Endometrial microvascular endothelial cells (primary cell): ENCODE measurements around the gene GCK. TPM values are rescaled to one million over a fixed set of nuclear protein-coding genes. Genes with fewer than 3 reads are reported as not detected.

Source experiments
- in situ Hi-C: cut with HindIII; loops from 2 replicates; pipeline ENCODE4 v1.10.0; 2017; ENCODE audit warnings: low sequenced_read_pairs, low pct_unique_long_range_greater_than_20kb; ENCODE audit errors: inconsistent ontology term
- total RNA-seq: library from RNA; depleted of rRNA; stranded (reverse); fragments of >200 nt; gene quantifications from one replicate; pipeline ENCODE4 v1.2.3, GENCODE V29; 2015; ENCODE audit errors: inconsistent ontology term

GCK gene
- total RNA-seq, 1 donor from 2014 or later: 0.28 TPM

- in situ Hi-C loops: no loop called here
Observed at GRCh38 chr7:44150966-44151941, 38.0 kb downstream of the GCK start.

- in situ Hi-C loops: no loop called here
Observed at GRCh38 chr7:44150466-44150832, 38.8 kb downstream of the GCK start.

GRCh38 chr7:44149571-44150465 is 39.4 kb downstream of the GCK start:
- in situ Hi-C loops: no loop called here

- in situ Hi-C loops: no loop called here
Observed at GRCh38 chr7:44148961-44149536, 40.2 kb downstream of the GCK start.

- in situ Hi-C loops: no loop called here
Observed at GRCh38 chr7:44148166-44148565, 41.1 kb downstream of the GCK start.

GRCh38 chr7:44147026-44147991 is 41.9 kb downstream of the GCK start:
- in situ Hi-C loops: no loop called here

GRCh38 chr7:44145969-44146911 is 43.0 kb downstream of the GCK start:
- in situ Hi-C loops: no loop called here

GRCh38 chr7:44145479-44145968 is 43.7 kb downstream of the GCK start:
- in situ Hi-C loops: no loop called here

GRCh38 chr7:44144968-44145478 is 44.2 kb downstream of the GCK start:
- in situ Hi-C loops: no loop called here

- in situ Hi-C loops: no loop called here
Observed at GRCh38 chr7:44144426-44144967, 44.7 kb downstream of the GCK start.

- in situ Hi-C loops: no loop called here
Observed at GRCh38 chr7:44143646-44144250, 45.5 kb downstream of the GCK start.

GRCh38 chr7:44142028-44142427 is 47.2 kb downstream of the GCK start:
- in situ Hi-C loops: no loop called here

GRCh38 chr7:44141221-44141850 is 47.9 kb downstream of the GCK start, which contains the start of gene MYL7:
Gene MYL7 (minus strand): TSS chr7:44141332. CDS start chr7:44141305, 27 bp downstream.
- in situ Hi-C loops: no loop called here

GRCh38 chr7:44140341-44140740 is 48.9 kb downstream of the GCK start:
- in situ Hi-C loops: no loop called here

- in situ Hi-C loops: no loop called here
Observed at GRCh38 chr7:44139311-44140010, 49.8 kb downstream of the GCK start.
